H1 (cell line): ENCODE results near the gene SNTG2. TPM values are rescaled to one million over a fixed set of nuclear protein-coding genes. Genes with fewer than 3 reads are reported as not detected.

Experiments used
- CTCF ChIA-PET: fragments of 300-600 bp; sonication (Branson Sonifier 250); formaldehyde crosslinking; loops from one replicate; lab custom pipeline; 2021; ENCODE audit not compliant: partially characterized antibody; lab: Charles Lee
- POLR2A ChIA-PET: fragments of 300-600 bp; sonication (Branson Sonifier 250); formaldehyde crosslinking; loops from one replicate; lab custom pipeline; 2021; ENCODE audit warnings: inconsistent platforms; ENCODE audit not compliant: partially characterized antibody; lab: Charles Lee
- DNase-seq, 2 experiments: peaks; one replicate each; pipeline versions ENCODE4 v3.0.0 to v3.0.0-alpha.2; 2010 to 2022; ENCODE audit warnings: low spot score in 2 of 2, low read depth in 1 of 2, mixed read lengths in 1 of 2
- FAIRE-seq: peaks from 2 replicates; lab custom pipeline; 2011; peaks lifted over from hg19 to GRCh38; lab: Jason Lieb, UNC
- H2AFZ ChIP-seq: 2 replicates; pipeline ENCODE4 v1.8.1; 2012; ENCODE audit warnings: low read length, inconsistent platforms
- H2AK5ac ChIP-seq: 2 replicates; pipeline ENCODE4 v1.6.1; 2013; ENCODE audit warnings: low read depth, low read length
- H2BK120ac ChIP-seq: replicated peaks from 2 replicates; pipeline ENCODE3; 2013; ENCODE audit warnings: low read depth, low read length, inconsistent platforms
- H2BK12ac ChIP-seq: 2 replicates; pipeline ENCODE4 v1.6.1; 2013; ENCODE audit warnings: low read depth, low read length
- H2BK15ac ChIP-seq: 2 replicates; pipeline ENCODE4 v1.6.1; 2013; ENCODE audit warnings: low read length
- H2BK20ac ChIP-seq: 2 replicates; pipeline ENCODE4 v1.6.1; 2013; ENCODE audit warnings: low read length
- H2BK5ac ChIP-seq: 2 replicates; pipeline ENCODE4 v1.6.1; 2013; ENCODE audit warnings: low read depth, low read length
- H3K14ac ChIP-seq: 2 replicates; pipeline ENCODE4 v1.6.1; 2013; ENCODE audit warnings: inconsistent platforms; ENCODE audit not compliant: insufficient read length
- H3K18ac ChIP-seq: 2 replicates; pipeline ENCODE4 v1.6.1; 2013; ENCODE audit warnings: low read length; ENCODE audit errors: extremely low read depth
- H3K23ac ChIP-seq: 2 replicates; pipeline ENCODE4 v1.6.1; 2013; ENCODE audit warnings: inconsistent platforms; ENCODE audit not compliant: insufficient read length
- H3K23me2 ChIP-seq: 2 replicates; pipeline ENCODE4 v1.6.1; 2013; ENCODE audit warnings: low read depth, low read length
- H3K27ac ChIP-seq: 2 replicates; pipeline ENCODE4 v1.6.1; 2011; ENCODE audit warnings: low read depth, low read length, inconsistent platforms
- H3K27me3 ChIP-seq, 4 experiments: replicated peaks in 1 of 4; 1 replicate in 1 of 4; 2 replicates in 3 of 4; pipeline versions ENCODE4 v1.6.1 to v1.8.1; 2011 to 2013; ENCODE audit warnings: low read length in 3 of 4, mild to moderate bottlenecking in 3 of 4, inconsistent platforms in 2 of 4, mixed read lengths in 2 of 4, moderate library complexity in 1 of 4; ENCODE audit not compliant: control insufficient read depth in 3 of 4, insufficient read depth in 3 of 4; ENCODE audit errors: extremely low read depth in 1 of 4
- H3K36me3 ChIP-seq, 4 experiments: 2 replicates each; pipeline versions ENCODE4 v1.6.1 to v1.8.1; 2011 to 2013; ENCODE audit warnings: mild to moderate bottlenecking in 4 of 4, low read length in 3 of 4, moderate library complexity in 2 of 4, control low read depth in 1 of 4, inconsistent platforms in 1 of 4; ENCODE audit not compliant: insufficient read depth in 4 of 4, control insufficient read depth in 2 of 4
- H3K4ac ChIP-seq: replicated peaks from 2 replicates; pipeline ENCODE3; 2013; ENCODE audit warnings: low read length, low read depth, mixed read lengths, inconsistent platforms; ENCODE audit not compliant: insufficient read length
- H3K4me1 ChIP-seq, 4 experiments: replicated peaks in 1 of 4; 1 replicate in 1 of 4; 2 replicates in 3 of 4; pipeline versions ENCODE4 v1.6.1 to v1.8.1; 2011 to 2013; ENCODE audit warnings: low read length in 3 of 4, inconsistent platforms in 2 of 4, mixed read lengths in 1 of 4; ENCODE audit not compliant: insufficient read depth in 4 of 4, control insufficient read depth in 3 of 4
- H3K4me2 ChIP-seq, 2 experiments: 2 replicates each; pipeline versions ENCODE4 v1.6.1 to v1.8.1; 2011 to 2013; ENCODE audit warnings: low read depth in 2 of 2, low read length in 2 of 2, control low read depth in 1 of 2, inconsistent platforms in 1 of 2, mild to moderate bottlenecking in 1 of 2; ENCODE audit not compliant: insufficient read depth in 1 of 2
- H3K4me3 ChIP-seq, 4 experiments: fragments of 200-600, 300-600 bp in 1 of 4; sonication (generic), shearing (Covaris generic), sonication (Bioruptor Twin) in 1 of 4; 2 replicates each; pipeline versions ENCODE4 v1.5.1 to v1.8.1; 2011 to 2016; ENCODE audit warnings: low read length in 4 of 4, low read depth in 3 of 4, control low read depth in 2 of 4, inconsistent platforms in 2 of 4, mild to moderate bottlenecking in 2 of 4, mixed read lengths in 1 of 4, moderate library complexity in 1 of 4; ENCODE audit not compliant: insufficient read depth in 2 of 4; ENCODE audit errors: extremely low read depth in 1 of 4
- H3K56ac ChIP-seq: replicated peaks from 2 replicates; pipeline ENCODE3; 2013; ENCODE audit warnings: low read depth, mild to moderate bottlenecking, mixed read lengths, low read length, inconsistent platforms; ENCODE audit not compliant: insufficient read length
- H3K79me1 ChIP-seq: 2 replicates; pipeline ENCODE4 v1.6.1; 2013; ENCODE audit warnings: low read depth, low read length, control low read depth
- H3K79me2 ChIP-seq, 2 experiments: 2 replicates each; pipeline versions ENCODE4 v1.6.1 to v1.8.1; 2012 to 2013; ENCODE audit warnings: low read length in 2 of 2, mild to moderate bottlenecking in 2 of 2, inconsistent platforms in 1 of 2; ENCODE audit not compliant: insufficient read depth in 2 of 2, control insufficient read depth in 1 of 2
- H3K9ac ChIP-seq, 4 experiments: replicated peaks in 1 of 4; 1 replicate in 1 of 4; 2 replicates in 3 of 4; pipeline versions ENCODE4 v1.6.1 to v1.8.1; 2011 to 2013; ENCODE audit warnings: low read depth in 3 of 4, low read length in 3 of 4, control low read depth in 2 of 4, mild to moderate bottlenecking in 2 of 4, moderate library complexity in 2 of 4, inconsistent platforms in 1 of 4; ENCODE audit errors: extremely low read depth in 1 of 4
- H3K9me3 ChIP-seq, 2 experiments: 2 replicates each; pipeline versions ENCODE4 v1.6.1 to v1.8.1; 2012 to 2013; ENCODE audit warnings: mild to moderate bottlenecking in 2 of 2, moderate library complexity in 2 of 2, control low read depth in 1 of 2, inconsistent platforms in 1 of 2, low read depth in 1 of 2, low read length in 1 of 2, mixed read lengths in 1 of 2; ENCODE audit not compliant: insufficient read depth in 2 of 2
- H4K20me1 ChIP-seq, 2 experiments: replicated peaks in 1 of 2; 2 replicates each; pipeline versions ENCODE3 to v1.8.1; 2011 to 2013; ENCODE audit warnings: inconsistent platforms in 2 of 2, low read length in 2 of 2, mild to moderate bottlenecking in 1 of 2; ENCODE audit not compliant: insufficient read depth in 2 of 2, control insufficient read depth in 1 of 2
- H4K5ac ChIP-seq: 2 replicates; pipeline ENCODE4 v1.6.1; 2013; ENCODE audit warnings: low read length, low read depth, mixed read lengths, inconsistent platforms; ENCODE audit not compliant: insufficient read length
- H4K8ac ChIP-seq: 2 replicates; pipeline ENCODE4 v1.8.0; 2013; ENCODE audit warnings: mild to moderate bottlenecking, moderate library complexity, low read length, inconsistent platforms; ENCODE audit not compliant: insufficient read depth; ENCODE audit errors: extremely low read depth
- H4K91ac ChIP-seq: replicated peaks from 2 replicates; pipeline ENCODE3; 2013; ENCODE audit warnings: low read length, mixed read lengths, inconsistent platforms; ENCODE audit not compliant: insufficient read length
- POLR2A ChIP-seq, 2 experiments: IDR thresholded peaks; 1 replicate in 1 of 2; 2 replicates in 1 of 2; pipeline ENCODE4 v1.6.1; 2011; ENCODE audit warnings: low read depth in 2 of 2, low read length in 2 of 2, mild to moderate bottlenecking in 2 of 2; ENCODE audit errors: control extremely low read depth in 1 of 2
- WGBS, 2 experiments: shearing (Covaris generic) in 1 of 2; methylation state at CpG; one replicate each; pipeline versions ENCODE4 v1.1.6 to v1.1.7; 2013 to 2015; ENCODE audit warnings: low lambda C conversion rate in 2 of 2, mixed read lengths in 2 of 2, inconsistent platforms in 1 of 2, low coverage in 1 of 2, missing lambda C conversion rate in 1 of 2; ENCODE audit not compliant: insufficient replicate concordance in 2 of 2, insufficient coverage in 1 of 2, insufficient read length in 1 of 2; ENCODE audit errors: extremely low coverage in 1 of 2, missing lambda C conversion rate in 1 of 2; 5-methylcytosine and 5-hydroxymethylcytosine counted together
- polyA plus RNA-seq, 7 experiments: library from polyadenylated mRNA; depleted of rRNA in 3 of 7; stranded (reverse) in 5 of 7; unstranded in 2 of 7; fragments of >200 nt in 5 of 7; fragments of 200-250 nt in 2 of 7; gene quantifications; 1 replicate in 5 of 7; 2 replicates in 1 of 7; 4 replicates in 1 of 7; pipeline versions ENCODE4 v1.2.1 to v1.2.3, GENCODE V29; 2011 to 2013; ENCODE audit warnings: missing spikeins in 2 of 7, mixed read lengths in 2 of 7
- total RNA-seq: library from RNA; stranded (reverse); fragmentation: NEBNext Ultra II Directional; extraction: Animal tissue kit (Norgen Biotek cat#: 25700); gene quantifications from 2 replicates; pipeline ENCODE4 v1.2.1, GENCODE V29; 2021

Gene SNTG2
- total and polyA plus RNA-seq, 2 of the 8 experiments (the other 6 are each of a cell fraction or from before 2014, with no cell fraction given): 6.6 to 18.1 TPM

GRCh38 chr2:1407950-1408675 is 457.5 kb downstream of the SNTG2 start:
- TF ChIP-seq POLR2A (IDR thresholded peaks at IDR 0.05; ENCODE audit: control extremely low read depth in 1 of 2, low read depth in 2 of 2, low read length in 2 of 2): no peak
- H3K4me2 ChIP-seq: no peak overlapping the region
- no peak overlapping the region for H3K9ac ChIP-seq
- no peak overlapping the region for H4K8ac ChIP-seq
- H3K27ac ChIP-seq: no peak overlapping the region
- H3K4me3 ChIP-seq: no peak overlapping the region
- 88% methylated on average over 16 of the region's 16 CpGs; no CpG with 5 or more reads in 1 of the 2 experiments for WGBS, 2 experiments
- H4K20me1 ChIP-seq: no peaks in the 10 kb centered on the region
- H3K23me2 ChIP-seq: peaks cover 6% of the 10 kb centered on the region; the same call in 1 of the 2 replicates
- H3K14ac ChIP-seq: no peak overlapping the region
- DNase-seq: no peak
- no peak overlapping the region for H2BK12ac ChIP-seq
- H3K23ac ChIP-seq: no peak overlapping the region
- peaks cover 0 to 5% (median 2%) of the 10 kb centered on the region in 4 experiments; a peak in 3 of 7 replicates for H3K27me3 ChIP-seq
- no peak overlapping the region for H2BK15ac ChIP-seq
- no peak overlapping the region for H2AK5ac ChIP-seq
- no peak for FAIRE-seq
- H3K4ac ChIP-seq: no peak overlapping the region
- H3K4me1 ChIP-seq: no peaks in the 10 kb centered on the region; a peak in 2 of 7 replicates
- H4K5ac ChIP-seq: no peak overlapping the region
- H4K91ac ChIP-seq: no peak overlapping the region
- H2BK120ac ChIP-seq: no peak overlapping the region
- ChIA-PET CTCF (no interaction called here), POLR2A (interaction anchor here (0.6 kb wide), 1 partner anchor 106 kb away, joined by 3 read pairs; no protein-coding TSS in a partner anchor)
- no peak overlapping the region for H3K56ac ChIP-seq
- H2BK20ac ChIP-seq: no peak overlapping the region
- no peaks in the 10 kb centered on the region for H3K36me3 ChIP-seq
- H3K18ac ChIP-seq: no peak overlapping the region
- no peaks in the 10 kb centered on the region for H3K79me2 ChIP-seq
- H3K79me1 ChIP-seq: no peaks in the 10 kb centered on the region
- no peak overlapping the region for H2AFZ ChIP-seq
- H2BK5ac ChIP-seq: no peak overlapping the region
- H3K9me3 ChIP-seq: no peaks in the 10 kb centered on the region; a peak in 1 of 4 replicates
